ENCODE data around the gene ZDHHC6. TPM values are rescaled to one million over a fixed set of nuclear protein-coding genes. Genes with fewer than 3 reads are reported as not detected.
"Not testable (repeated sequence)": the region's sequence is repeated elsewhere in the genome, so short reads cannot be mapped to it uniquely, and the experiment has no call there.

ZDHHC6 gene
- total RNA-seq, 1 donor: 36.6 TPM

- TF ChIP-seq, protein P1, sequence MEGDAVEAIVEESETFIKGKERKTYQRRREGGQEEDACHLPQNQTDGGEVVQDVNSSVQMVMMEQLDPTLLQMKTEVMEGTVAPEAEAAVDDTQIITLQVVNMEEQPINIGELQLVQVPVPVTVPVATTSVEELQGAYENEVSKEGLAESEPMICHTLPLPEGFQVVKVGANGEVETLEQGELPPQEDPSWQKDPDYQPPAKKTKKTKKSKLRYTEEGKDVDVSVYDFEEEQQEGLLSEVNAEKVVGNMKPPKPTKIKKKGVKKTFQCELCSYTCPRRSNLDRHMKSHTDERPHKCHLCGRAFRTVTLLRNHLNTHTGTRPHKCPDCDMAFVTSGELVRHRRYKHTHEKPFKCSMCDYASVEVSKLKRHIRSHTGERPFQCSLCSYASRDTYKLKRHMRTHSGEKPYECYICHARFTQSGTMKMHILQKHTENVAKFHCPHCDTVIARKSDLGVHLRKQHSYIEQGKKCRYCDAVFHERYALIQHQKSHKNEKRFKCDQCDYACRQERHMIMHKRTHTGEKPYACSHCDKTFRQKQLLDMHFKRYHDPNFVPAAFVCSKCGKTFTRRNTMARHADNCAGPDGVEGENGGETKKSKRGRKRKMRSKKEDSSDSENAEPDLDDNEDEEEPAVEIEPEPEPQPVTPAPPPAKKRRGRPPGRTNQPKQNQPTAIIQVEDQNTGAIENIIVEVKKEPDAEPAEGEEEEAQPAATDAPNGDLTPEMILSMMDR (IDR thresholded peaks at IDR 0.05; ENCODE audit: insufficient read depth, low read length): no peak
- no peak overlapping the region for H3K4me3 ChIP-seq (ENCODE audit: low read depth, low read length)
- DNase-seq (ENCODE audit: low read depth): no peak
Observed at GRCh38 chr10:112394475-112394875, 52.2 kb downstream of the ZDHHC6 start.

DNA sequence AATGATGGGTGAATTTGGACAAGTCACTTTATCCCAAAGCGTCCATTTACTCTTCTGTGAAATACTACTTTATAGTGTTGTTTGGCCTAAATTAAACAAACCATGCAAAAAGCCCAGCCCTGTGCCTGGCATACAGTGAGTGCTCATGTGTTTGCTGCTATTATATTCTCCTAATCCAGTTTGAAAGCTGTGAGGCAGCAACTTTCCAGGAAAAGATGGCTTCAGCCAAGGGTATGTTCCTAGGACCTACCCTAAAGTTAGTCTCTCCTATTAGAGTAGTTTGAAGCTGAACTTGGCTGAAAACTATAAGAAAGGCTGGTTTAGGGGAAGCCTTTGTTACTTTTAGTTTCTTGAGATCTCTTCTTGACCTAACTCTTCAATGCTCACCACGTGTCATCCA is 52.9 kb downstream of the ZDHHC6 start:
- H3K4me3 ChIP-seq (ENCODE audit: low read depth, low read length): no peak overlapping the region
- no peak for DNase-seq (ENCODE audit: low read depth)
- TF ChIP-seq, protein P1 (IDR thresholded peaks at IDR 0.05; ENCODE audit: insufficient read depth, low read length): no peak

DNA sequence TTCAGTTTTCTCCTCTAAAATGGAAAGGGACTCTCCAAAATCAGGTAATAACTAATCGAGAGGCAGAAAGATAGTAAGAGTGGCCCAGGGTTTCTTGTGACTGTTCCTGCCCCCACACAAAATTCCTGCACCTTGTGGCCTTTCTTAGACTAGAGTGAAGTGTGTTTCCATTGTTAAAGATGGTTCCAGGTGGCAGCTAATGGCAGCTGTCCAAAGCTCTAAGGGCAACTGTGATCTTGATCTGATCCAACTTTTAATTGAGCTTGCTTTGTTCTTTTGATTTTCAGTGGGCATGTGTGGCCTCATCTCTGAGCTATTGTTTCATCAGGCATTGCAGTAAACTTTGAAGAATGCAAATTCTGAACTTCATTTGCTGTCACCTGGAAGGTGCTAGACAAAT is 53.4 kb downstream of the ZDHHC6 start:
- DNase-seq (ENCODE audit: low read depth): no peak
- TF ChIP-seq, protein P1 (IDR thresholded peaks at IDR 0.05; ENCODE audit: insufficient read depth, low read length): no peak
- no peak overlapping the region for H3K4me3 ChIP-seq (ENCODE audit: low read depth, low read length)

GRCh38 chr10:112390125-112390703 is 56.5 kb downstream of the ZDHHC6 start:
- TF ChIP-seq, protein P1 (IDR thresholded peaks at IDR 0.05; ENCODE audit: insufficient read depth, low read length): no peak
- DNase-seq (ENCODE audit: low read depth): no peak
- no peak overlapping the region for H3K4me3 ChIP-seq (ENCODE audit: low read depth, low read length)

- H3K4me3 ChIP-seq (ENCODE audit: low read depth, low read length): no peak overlapping the region
- TF ChIP-seq, protein P1 (IDR thresholded peaks at IDR 0.05; ENCODE audit: insufficient read depth, low read length): no peak
- peak; percentile 33 for DNase-seq (ENCODE audit: low read depth)
Observed at GRCh38 chr10:112389271-112389822, 57.4 kb downstream of the ZDHHC6 start.

DNA sequence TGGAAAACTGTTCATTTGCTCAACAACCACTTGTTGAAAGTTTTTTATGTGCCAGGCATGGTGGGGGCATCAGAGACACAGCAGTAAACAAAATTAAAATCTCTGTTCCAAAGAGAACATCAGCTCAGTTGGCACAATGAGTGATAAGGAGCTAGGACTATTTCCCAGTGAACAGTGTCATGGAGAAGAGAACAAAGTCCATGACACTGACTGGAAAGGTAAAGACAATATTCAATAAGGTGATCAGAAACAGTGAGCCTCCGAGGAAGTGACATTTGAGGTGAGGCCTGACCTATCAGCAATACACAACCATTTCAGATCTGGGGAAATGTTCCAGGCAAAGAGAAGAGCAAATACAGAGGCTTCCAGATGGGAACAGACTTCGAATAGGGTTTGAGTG is 58.2 kb downstream of the ZDHHC6 start:
- H3K4me3 ChIP-seq (ENCODE audit: low read depth, low read length): no peak overlapping the region
- TF ChIP-seq, protein P1 (IDR thresholded peaks at IDR 0.05; ENCODE audit: insufficient read depth, low read length): no peak
- DNase-seq (ENCODE audit: low read depth): no peak

GRCh38 chr10:112388056-112388455 is 58.7 kb downstream of the ZDHHC6 start:
- DNase-seq (ENCODE audit: low read depth): peak; percentile 42
- H3K4me3 ChIP-seq (ENCODE audit: low read depth, low read length): not testable (repeated sequence)

Measured in fibroblast of the aortic adventitia (primary cell).